Activated naive CD4-positive, alpha-beta T cell treated with anti-CD3 and anti-CD28 coated beads, Interleukin-2, amount 10 ng/mL, durations not matched to agents 7 days and 5 days (primary cell): ENCODE data around the gene KRTAP10-2.
"Not testable (repeated sequence)": the region's sequence is repeated elsewhere in the genome, so short reads cannot be mapped to it uniquely, and the experiment has no call there.

Experiments
- CTCF ChIA-PET: fragments of 350-600 bp; sonication (Branson Sonifier 250); formaldehyde crosslinking; loops from one replicate; lab custom pipeline; 2021; ENCODE audit warnings: antibody characterized with exemption; lab: Charles Lee
- DNase-seq: peaks from one replicate; pipeline ENCODE4 v3.0.0-alpha.2; 2020
- H3K27ac Mint-ChIP-seq: one replicate; pipeline ENCODE4 v1.8.0; 2021; ENCODE audit warnings: mild to moderate bottlenecking, moderate library complexity, mixed read lengths
- H3K27me3 Mint-ChIP-seq: one replicate; pipeline ENCODE4 v1.8.0; 2021; ENCODE audit warnings: mild to moderate bottlenecking, mixed read lengths
- H3K36me3 Mint-ChIP-seq: one replicate; pipeline ENCODE4 v1.8.0; 2021; ENCODE audit warnings: mixed read lengths
- H3K4me1 Mint-ChIP-seq: one replicate; pipeline ENCODE4 v1.8.0; 2021; ENCODE audit warnings: mixed read lengths
- H3K4me3 Mint-ChIP-seq: one replicate; pipeline ENCODE4 v1.8.0; 2021; ENCODE audit warnings: mild to moderate bottlenecking, moderate library complexity, mixed read lengths
- H3K9me3 Mint-ChIP-seq: one replicate; pipeline ENCODE4 v1.8.0; 2021; ENCODE audit warnings: mixed read lengths

Gene KRTAP10-2, protein sequence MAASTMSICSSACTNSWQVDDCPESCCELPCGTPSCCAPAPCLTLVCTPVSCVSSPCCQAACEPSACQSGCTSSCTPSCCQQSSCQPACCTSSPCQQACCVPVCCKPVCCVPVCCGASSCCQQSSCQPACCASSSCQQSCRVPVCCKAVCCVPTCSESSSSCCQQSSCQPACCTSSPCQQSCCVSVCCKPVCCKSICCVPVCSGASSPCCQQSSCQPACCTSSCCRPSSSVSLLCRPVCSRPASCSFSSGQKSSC

DNA sequence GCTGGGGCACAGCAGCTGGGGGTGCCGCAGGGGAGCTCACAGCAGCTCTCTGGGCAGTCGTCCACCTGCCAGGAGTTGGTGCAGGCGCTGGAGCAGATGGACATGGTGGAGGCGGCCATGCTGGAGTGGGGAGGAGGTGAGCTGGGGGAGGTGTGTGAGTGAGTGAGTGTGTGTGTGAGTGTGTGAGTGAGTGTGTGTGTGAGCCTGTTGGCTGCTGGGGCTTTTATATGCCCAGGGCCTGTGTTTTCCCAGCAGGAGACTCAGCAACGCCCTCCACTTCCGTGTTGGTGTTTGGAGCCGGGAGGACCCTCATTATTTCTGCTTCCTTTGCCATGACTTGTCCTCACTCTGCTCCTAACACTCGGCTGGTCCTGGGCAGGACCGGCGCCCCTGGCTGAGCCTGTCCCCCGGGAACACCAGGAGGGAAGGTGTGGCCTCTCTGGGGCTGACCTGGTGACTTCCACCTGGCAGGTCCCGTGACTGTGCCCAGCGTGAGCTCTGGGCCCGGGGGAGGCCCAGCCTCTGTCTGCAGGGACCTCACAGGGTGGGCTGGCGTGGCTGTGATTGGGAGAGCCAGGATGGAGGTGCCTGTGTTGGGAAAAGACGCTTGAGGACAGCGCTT, at the start of gene KRTAP10-2:
TSS of gene KRTAP10-2 (minus strand) at position 166 of the 622 bp plus-strand sequence. CDS start at position 119, 47 bp downstream.
- H3K9me3 Mint-ChIP-seq: peaks cover 17% of the 10 kb centered on the region
- peaks cover 39% of the 10 kb centered on the region for H3K27me3 Mint-ChIP-seq
- H3K27ac Mint-ChIP-seq: no peak within 1 kb of the TSS
- CTCF ChIA-PET: no interaction called here
- peaks cover 18% of the 10 kb centered on the region for H3K36me3 Mint-ChIP-seq
- H3K4me1 Mint-ChIP-seq: peaks cover 22% of the 10 kb centered on the region
- no peak within 1 kb of the TSS for H3K4me3 Mint-ChIP-seq
- no peak for DNase-seq

DNA sequence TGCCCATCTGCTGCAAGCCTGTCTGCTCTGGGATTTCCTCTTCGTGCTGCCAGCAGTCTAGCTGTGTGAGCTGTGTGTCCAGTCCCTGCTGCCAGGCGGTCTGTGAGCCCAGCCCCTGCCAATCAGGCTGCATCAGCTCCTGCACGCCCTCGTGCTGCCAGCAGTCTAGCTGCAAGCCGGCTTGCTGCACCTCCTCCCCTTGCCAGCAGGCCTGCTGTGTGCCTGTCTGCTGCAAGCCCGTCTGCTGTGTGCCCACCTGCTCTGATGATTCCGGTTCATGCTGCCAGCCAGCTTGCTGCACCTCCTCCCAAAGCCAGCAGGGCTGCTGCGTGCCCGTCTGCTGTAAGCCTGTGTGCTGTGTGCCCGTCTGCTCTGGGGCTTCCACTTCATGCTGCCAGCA, 49.8 kb upstream of the KRTAP10-2 start:
- not testable (repeated sequence) for H3K9me3 Mint-ChIP-seq, DNase-seq, H3K4me3 Mint-ChIP-seq, H3K36me3 Mint-ChIP-seq, H3K4me1 Mint-ChIP-seq, H3K27ac Mint-ChIP-seq
- CTCF ChIA-PET: interaction anchor here (0.5 kb wide), 1 partner anchor 98 kb away, joined by 3 read pairs; no protein-coding TSS in a partner anchor
- peaks cover 42% of the 10 kb centered on the region for H3K27me3 Mint-ChIP-seq

DNA sequence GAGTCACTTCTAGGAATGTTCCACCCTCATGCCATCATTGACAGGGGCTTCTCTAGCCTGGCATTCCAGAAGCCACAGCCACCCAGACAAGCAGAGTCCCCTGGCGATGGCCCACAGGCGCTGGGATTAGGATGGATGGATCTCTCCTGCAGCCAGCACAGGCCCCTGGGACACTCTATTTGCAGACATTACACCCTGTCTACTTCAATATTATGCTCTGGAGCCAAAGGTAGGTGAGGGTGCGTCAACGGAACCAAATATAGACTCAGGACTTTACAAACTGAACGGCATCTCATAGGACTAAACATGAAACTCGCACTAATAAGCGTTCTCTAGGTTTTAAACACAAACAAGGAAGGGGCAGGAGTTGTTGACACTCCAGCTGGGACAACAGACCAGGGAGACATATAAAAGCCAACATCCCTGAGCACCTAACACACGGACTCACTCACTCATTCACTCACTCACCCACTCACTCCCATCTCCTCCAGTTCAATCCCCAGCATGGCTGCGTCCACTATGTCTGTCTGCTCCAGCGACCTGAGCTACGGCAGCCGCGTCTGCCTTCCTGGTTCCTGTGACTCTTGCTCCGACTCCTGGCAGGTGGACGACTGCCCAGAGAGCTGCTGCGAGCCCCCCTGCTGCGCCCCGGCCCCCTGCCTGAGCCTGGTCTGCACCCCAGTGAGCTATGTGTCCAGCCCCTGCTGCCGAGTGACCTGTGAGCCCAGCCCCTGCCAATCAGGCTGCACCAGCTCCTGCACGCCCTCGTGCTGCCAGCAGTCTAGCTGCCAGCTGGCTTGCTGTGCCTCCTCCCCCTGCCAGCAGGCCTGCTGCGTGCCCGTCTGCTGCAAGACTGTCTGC, 49.0 kb upstream of the KRTAP10-2 start, which contains the start of gene KRTAP10-7:
TSS of gene KRTAP10-7 (plus strand) at position 480 of the 861 bp plus-strand sequence. CDS start at position 505, 25 bp downstream.
- H3K9me3 Mint-ChIP-seq, H3K4me3 Mint-ChIP-seq, DNase-seq, H3K27ac Mint-ChIP-seq, H3K4me1 Mint-ChIP-seq, H3K36me3 Mint-ChIP-seq: not testable (repeated sequence)
- CTCF ChIA-PET: interaction anchor here (0.5 kb wide), 1 partner anchor 99 kb away, joined by 3 read pairs; no protein-coding TSS in a partner anchor
- peaks cover 40% of the 10 kb centered on the region for H3K27me3 Mint-ChIP-seq

DNA sequence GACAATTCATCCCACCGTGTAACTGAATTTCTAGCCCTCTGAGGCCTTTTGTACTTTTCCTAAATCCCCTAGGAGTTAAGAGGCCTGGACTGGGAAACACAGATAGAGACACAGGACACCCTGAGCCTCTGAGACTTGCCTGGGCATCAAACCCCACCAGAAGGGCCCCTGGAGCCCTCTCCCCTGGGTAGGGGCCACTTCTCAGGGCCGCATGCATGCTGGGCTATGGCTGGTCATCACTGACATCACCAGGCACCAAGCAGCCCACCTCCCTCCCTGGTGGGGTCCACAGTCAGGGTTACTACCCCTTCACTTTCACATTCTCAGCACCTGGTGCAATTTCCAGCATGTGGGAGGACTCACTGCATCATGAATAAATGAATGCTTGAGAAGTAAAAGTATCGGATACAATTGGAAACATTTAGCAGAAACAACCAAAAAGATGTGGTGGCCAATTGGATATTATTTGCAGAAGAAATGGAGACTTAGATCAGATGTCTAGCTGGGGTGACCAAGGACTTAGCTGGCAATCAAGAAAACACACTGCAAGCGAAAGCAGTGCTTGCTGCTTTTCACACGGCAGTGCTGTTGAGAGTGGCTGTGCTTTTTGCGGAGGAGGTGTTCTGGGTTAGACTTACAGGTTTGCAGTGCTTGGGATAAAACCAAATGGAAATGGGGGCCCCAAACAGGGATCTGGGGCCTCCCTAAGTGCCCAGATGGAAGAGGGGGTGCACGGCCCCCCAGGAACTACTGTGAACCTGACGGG, 48.1 kb upstream of the KRTAP10-2 start:
- Mint-ChIP-seq H3K4me3 (no peak overlapping the region), H3K36me3 (no peaks in the 10 kb centered on the region), H3K27me3 (peaks cover 37% of the 10 kb centered on the region), H3K4me1 (no peaks in the 10 kb centered on the region), H3K9me3 (no peaks in the 10 kb centered on the region), H3K27ac (no peak overlapping the region)
- no peak for DNase-seq
- CTCF ChIA-PET: no interaction called here

DNA sequence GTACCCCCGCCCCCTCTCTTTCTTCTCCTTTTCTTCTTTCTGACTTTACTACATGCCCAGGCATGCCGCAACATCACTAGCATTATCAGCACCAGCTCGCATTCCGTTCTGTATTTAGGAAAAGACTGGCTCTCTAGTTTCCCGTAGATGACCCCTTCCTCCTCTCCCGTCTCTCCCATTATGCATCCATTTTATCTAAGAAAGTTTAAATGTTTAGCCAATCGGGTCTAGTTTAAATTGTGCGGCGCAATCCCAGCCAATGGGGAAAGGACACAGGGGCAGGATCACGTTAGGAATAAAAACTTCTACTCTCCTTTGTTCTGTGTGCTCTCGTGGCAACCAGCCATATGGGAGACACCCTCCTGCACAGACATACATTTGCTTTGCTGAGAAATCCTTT, 46.8 kb upstream of the KRTAP10-2 start:
- H3K27me3 Mint-ChIP-seq: peaks cover 31% of the 10 kb centered on the region
- H3K9me3 Mint-ChIP-seq: no peaks in the 10 kb centered on the region
- H3K4me3 Mint-ChIP-seq: no peak overlapping the region
- H3K4me1 Mint-ChIP-seq: no peaks in the 10 kb centered on the region
- DNase-seq: no peak
- CTCF ChIA-PET: no interaction called here
- no peaks in the 10 kb centered on the region for H3K36me3 Mint-ChIP-seq
- no peak overlapping the region for H3K27ac Mint-ChIP-seq

DNA sequence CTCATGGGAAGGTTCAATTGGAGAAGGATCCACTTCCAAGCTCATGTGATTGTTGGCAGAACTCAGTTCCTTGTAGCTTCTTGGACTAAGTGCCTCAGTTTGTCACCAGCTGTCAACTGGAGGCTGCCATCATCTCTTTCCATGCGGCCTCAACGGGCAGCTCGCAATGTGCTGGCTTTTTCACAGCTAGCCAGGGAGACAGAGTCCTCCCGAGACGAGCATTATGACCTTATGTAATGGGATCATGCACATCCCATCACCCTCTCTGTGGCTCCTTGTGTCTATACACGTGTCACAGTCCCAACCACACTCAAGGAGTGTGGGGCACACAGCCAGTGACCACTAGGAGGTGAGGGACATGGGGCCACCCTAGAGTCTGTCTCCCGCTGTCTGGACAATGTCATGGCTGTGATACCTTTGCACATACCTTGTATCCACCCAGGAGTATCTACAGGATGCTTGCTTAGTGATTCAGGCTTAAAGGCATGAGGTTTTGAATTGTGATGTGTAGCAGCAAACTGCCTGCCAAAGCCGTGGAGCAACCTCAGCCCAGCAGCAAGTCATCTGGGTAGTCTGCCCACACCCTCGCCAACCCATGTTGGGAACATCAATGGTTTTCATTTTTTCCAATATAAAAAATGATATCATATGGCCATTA, 44.9 kb upstream of the KRTAP10-2 start:
- H3K27ac Mint-ChIP-seq: no peak overlapping the region
- no peaks in the 10 kb centered on the region for H3K36me3 Mint-ChIP-seq
- H3K4me1 Mint-ChIP-seq: no peaks in the 10 kb centered on the region
- CTCF ChIA-PET: interaction anchor here (1.1 kb wide), 1 partner anchor 11 kb away, joined by 3 read pairs; no protein-coding TSS in a partner anchor
- no peaks in the 10 kb centered on the region for H3K9me3 Mint-ChIP-seq
- no peak overlapping the region for H3K4me3 Mint-ChIP-seq
- no peak for DNase-seq
- peaks cover 31% of the 10 kb centered on the region for H3K27me3 Mint-ChIP-seq

DNA sequence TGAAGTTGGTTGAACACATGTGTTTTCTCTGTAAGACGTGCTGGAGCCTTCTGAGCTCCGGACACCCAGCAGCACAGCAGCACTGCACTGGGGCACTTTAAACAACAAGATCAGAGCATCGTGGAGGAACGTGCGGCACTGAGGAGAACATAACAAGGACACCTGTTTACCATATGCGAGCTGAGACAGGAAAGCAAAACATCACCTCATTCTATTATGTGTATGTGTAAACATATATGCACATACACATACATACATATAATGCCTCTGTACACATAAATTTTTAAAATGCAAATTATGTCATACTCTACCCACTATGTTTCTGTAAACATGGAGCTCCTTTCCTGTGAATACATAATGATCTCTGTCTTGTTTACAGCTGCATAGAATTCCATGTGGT, 44.2 kb upstream of the KRTAP10-2 start:
- Mint-ChIP-seq H3K4me1 (no peaks in the 10 kb centered on the region), H3K27ac (no peak overlapping the region)

DNA sequence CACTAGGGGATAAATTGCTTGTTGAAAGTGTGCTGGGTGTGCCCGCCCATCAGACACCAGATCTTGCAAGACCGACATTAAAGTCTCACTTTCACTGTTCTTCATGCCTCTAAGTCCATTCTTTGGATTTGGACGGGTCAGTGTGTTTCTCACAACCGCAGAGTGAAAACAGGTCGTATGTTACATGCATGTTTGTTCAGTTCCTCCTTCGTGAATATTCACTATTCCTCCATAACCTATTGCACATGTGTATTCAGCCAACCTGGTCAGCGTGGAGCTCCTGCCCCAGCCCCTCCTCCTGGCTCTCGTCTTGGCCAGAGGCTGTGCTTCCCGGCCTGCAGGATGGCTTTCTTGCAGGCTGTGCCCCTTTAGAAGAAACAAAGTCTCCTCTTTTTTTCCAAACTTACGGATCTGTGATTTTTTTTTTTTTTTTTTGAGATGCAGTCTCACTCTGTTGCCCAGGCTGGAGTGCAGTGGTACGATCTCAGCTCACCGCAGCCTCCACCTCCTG, 43.2 kb upstream of the KRTAP10-2 start:
- Mint-ChIP-seq H3K9me3 (no peaks in the 10 kb centered on the region), H3K36me3 (no peaks in the 10 kb centered on the region), H3K27me3 (peaks cover 36% of the 10 kb centered on the region), H3K4me1 (no peaks in the 10 kb centered on the region), H3K4me3 (no peak overlapping the region), H3K27ac (peak overlapping the region; percentile 37)
- DNase-seq: no peak
- CTCF ChIA-PET: no interaction called here

More for the DNA sequence above, 44.2 kb upstream of the KRTAP10-2 start:
- Mint-ChIP-seq H3K27me3 (peaks cover 33% of the 10 kb centered on the region), H3K36me3 (no peaks in the 10 kb centered on the region), H3K9me3 (no peaks in the 10 kb centered on the region), H3K4me3 (no peak overlapping the region)
- CTCF ChIA-PET: no interaction called here
- no peak for DNase-seq

DNA sequence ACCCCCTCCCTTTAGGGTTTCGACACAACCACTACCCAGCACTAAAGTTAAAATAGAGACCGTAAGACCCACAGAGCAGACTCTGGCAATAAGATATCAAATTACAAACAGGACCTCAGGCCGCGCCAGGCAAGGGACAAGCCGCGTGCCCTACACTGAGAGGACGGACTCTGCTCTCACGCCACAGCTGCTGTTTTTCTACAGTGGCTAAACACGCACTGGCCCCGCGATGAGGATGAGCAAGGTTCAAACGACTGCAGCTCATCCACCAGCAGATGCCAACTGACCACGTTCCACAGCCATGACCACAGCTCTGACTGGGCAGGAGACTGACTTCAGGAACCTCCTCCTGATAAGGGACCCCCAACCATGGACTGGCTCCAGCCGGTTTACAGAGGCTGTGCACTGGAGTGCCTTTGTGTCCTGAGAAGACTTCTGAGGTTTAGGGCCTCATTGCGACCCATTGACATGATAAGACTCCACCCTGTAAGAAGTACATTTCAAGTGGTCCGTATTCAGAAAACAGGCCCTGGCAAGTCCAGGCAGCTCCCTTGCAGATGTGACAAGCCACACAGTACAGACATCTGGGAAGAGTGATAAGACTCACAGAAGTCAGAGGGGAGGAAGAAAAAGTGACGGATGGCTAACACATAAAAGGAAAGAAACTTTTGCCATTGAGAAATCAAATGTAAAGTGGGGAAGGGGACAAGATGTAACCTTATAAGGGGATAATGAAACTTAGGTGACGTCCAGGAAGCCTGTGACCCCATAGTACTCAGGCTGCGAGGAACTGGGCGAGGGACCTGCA, 42.5 kb upstream of the KRTAP10-2 start:
- Mint-ChIP-seq H3K4me3 (no peak overlapping the region), H3K27ac (no peak overlapping the region), H3K4me1 (no peaks in the 10 kb centered on the region), H3K36me3 (no peaks in the 10 kb centered on the region), H3K9me3 (no peaks in the 10 kb centered on the region), H3K27me3 (peaks cover 38% of the 10 kb centered on the region)
- DNase-seq: no peak
- CTCF ChIA-PET: no interaction called here

DNA sequence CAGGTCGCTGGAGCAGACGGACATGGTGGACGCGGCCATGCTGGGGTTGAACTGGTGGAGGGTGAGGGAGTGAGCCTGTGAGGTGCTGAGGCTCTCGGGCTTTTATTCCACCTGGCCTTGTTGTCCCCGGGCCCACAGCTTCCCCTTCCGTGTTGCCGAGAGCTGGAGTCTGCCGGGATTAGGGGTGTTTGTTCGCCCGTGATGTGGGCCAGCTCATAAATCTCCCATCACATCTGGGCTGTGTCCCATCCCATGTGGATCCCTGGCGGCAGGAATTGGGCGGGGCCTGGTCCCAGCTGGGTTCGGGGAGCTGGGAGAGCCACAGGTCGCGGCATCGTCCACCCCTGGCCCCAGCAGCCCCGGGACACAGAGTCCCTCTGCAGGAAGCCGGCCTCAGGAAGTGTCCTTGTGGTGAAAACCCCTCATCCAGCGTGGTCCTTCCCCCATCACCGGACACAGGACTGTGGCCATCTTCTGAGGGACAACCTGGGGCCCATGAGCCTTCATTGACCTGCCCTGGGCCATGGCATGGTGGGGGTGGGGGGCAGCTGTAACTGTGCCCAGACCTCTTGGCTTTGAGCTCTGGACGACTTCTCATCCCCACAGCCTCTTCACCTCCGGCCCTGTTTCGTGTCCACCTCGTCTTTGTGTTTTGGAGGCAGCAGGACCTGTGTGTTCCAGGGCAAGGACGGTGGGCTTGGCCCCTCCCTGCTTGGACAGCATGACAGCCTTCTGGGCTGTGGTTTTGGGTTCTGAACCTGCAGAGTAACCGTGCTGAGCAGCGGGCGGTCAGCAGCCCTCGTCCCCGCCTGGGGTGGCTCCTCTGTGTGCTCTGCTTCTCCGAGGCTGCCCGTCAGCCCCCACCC, 41.4 kb upstream of the KRTAP10-2 start, which contains the start of gene KRTAP10-6:
TSS of gene KRTAP10-6 (minus strand) at position 60 of the 866 bp plus-strand sequence. CDS start at position 39, 21 bp downstream.
- DNase-seq: no peak
- CTCF ChIA-PET: no interaction called here

DNA sequence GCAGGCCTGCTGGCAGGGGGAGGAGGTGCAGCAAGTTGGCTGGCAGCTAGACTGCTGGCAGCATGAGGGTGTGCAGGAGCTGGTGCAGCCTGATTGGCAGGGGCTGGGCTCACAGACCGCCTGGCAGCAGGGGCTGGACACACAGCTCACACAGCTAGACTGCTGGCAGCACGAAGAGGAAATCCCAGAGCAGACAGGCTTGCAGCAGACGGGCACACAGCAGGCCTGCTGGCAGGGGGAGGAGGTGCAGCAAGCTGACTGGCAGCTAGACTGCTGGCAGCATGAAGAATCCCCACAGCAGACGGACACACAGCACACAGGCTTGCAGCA, 40.5 kb upstream of the KRTAP10-2 start:
- DNase-seq, H3K4me1 Mint-ChIP-seq, H3K27ac Mint-ChIP-seq, H3K4me3 Mint-ChIP-seq, H3K36me3 Mint-ChIP-seq, CTCF ChIA-PET, H3K9me3 Mint-ChIP-seq: not testable (repeated sequence)
- peaks cover 38% of the 10 kb centered on the region for H3K27me3 Mint-ChIP-seq

More for the DNA sequence above, 41.4 kb upstream of the KRTAP10-2 start, which contains the start of gene KRTAP10-6:
- H3K4me1 Mint-ChIP-seq: no peaks in the 10 kb centered on the region
- no peak within 1 kb of the TSS for H3K4me3 Mint-ChIP-seq
- H3K36me3 Mint-ChIP-seq: no peaks in the 10 kb centered on the region
- no peaks in the 10 kb centered on the region for H3K9me3 Mint-ChIP-seq
- H3K27ac Mint-ChIP-seq: no peak within 1 kb of the TSS
- peaks cover 34% of the 10 kb centered on the region for H3K27me3 Mint-ChIP-seq
